DOHH2 (cell line): ENCODE results near the gene DDA1.

Experiments used
- H3F3A ChIP-seq: fragments of 200-600 bp; sonication (generic), shearing (Covaris generic); 2 replicates; pipeline ENCODE4 v1.6.0; 2016; ENCODE audit warnings: antibody characterized with exemption, mild to moderate bottlenecking; ENCODE audit not compliant: control insufficient read depth, insufficient read depth
- H3K27ac ChIP-seq: fragments of 200-600 bp; sonication (generic); 2 replicates; pipeline ENCODE4 v1.5.1; 2014; ENCODE audit warnings: low read depth, mild to moderate bottlenecking, low read length, moderate library complexity
- H3K27me3 ChIP-seq: fragments of 200-600 bp; sonication (generic); 2 replicates; pipeline ENCODE4 v1.6.1; 2014; ENCODE audit warnings: mild to moderate bottlenecking, low read length, mixed read lengths; ENCODE audit not compliant: control insufficient read depth
- H3K36me3 ChIP-seq: fragments of 200-600 bp; sonication (generic); 2 replicates; pipeline ENCODE4 v1.6.1; 2014; ENCODE audit warnings: mild to moderate bottlenecking, low read length, moderate library complexity, mixed read lengths; ENCODE audit not compliant: control insufficient read depth
- H3K4me1 ChIP-seq: fragments of 200-600 bp; sonication (generic); 2 replicates; pipeline ENCODE4 v1.6.1; 2014; ENCODE audit warnings: mild to moderate bottlenecking, low read length, mixed read lengths; ENCODE audit not compliant: control insufficient read depth
- H3K4me2 ChIP-seq: fragments of 200-600 bp; sonication (generic); 2 replicates; pipeline ENCODE4 v1.6.0; 2014; ENCODE audit warnings: mild to moderate bottlenecking, low read length, moderate library complexity
- H3K4me3 ChIP-seq: fragments of 200-600 bp; sonication (generic); 2 replicates; pipeline ENCODE4 v1.5.1; 2014; ENCODE audit warnings: mild to moderate bottlenecking, low read length, mixed read lengths
- H3K79me2 ChIP-seq: fragments of 200-600 bp; sonication (generic); 2 replicates; pipeline ENCODE4 v1.6.1; 2014; ENCODE audit warnings: mild to moderate bottlenecking, low read length, mixed read lengths; ENCODE audit not compliant: control insufficient read depth
- H3K9me2 ChIP-seq: fragments of 200-600 bp; sonication (generic); replicated peaks from 2 replicates; pipeline ENCODE4 v1.6.1; 2014; ENCODE audit warnings: mild to moderate bottlenecking, low read length, mixed read lengths; ENCODE audit not compliant: control insufficient read depth
- H3K9me3 ChIP-seq: fragments of 200-600 bp; sonication (generic); 2 replicates; pipeline ENCODE4 v1.6.1; 2014; ENCODE audit warnings: antibody characterized with exemption, low read length, mixed read lengths; ENCODE audit not compliant: control insufficient read depth, insufficient read depth
- H4K20me1 ChIP-seq: fragments of 200-600 bp; sonication (generic); 2 replicates; pipeline ENCODE4 v1.6.0; 2014; ENCODE audit warnings: low read depth, mild to moderate bottlenecking, antibody characterized with exemption, low read length, moderate library complexity; ENCODE audit not compliant: control insufficient read depth, insufficient read depth
- CTCF ChIP-seq: fragments of 200-600 bp; sonication (generic); IDR thresholded peaks from one replicate; pipeline ENCODE4 v1.5.1; 2014; ENCODE audit warnings: antibody characterized with exemption, mild to moderate bottlenecking, low read depth, low read length; ENCODE audit not compliant: poor library complexity, severe bottlenecking
- EZH2phosphoT487 ChIP-seq: fragments of 200-600 bp; sonication (generic); IDR thresholded peaks from 2 replicates; pipeline ENCODE4 v1.6.1; 2017; ENCODE audit warnings: borderline replicate concordance, mild to moderate bottlenecking, antibody characterized with exemption, low read length, moderate library complexity, mixed read lengths

Gene DDA1

GRCh38 chr19:17325133-17325532 lies 15.8 kb downstream of the DDA1 start:
- Histone ChIP-seq H3K79me2 (no peaks in the 10 kb centered on the region), H4K20me1 (no peaks in the 10 kb centered on the region), H3F3A (peaks cover 5% of the 10 kb centered on the region), H3K9me2 (no peaks in the 10 kb centered on the region), H3K4me2 (no peak overlapping the region), H3K27ac (no peak overlapping the region), H3K36me3 (peaks cover 20% of the 10 kb centered on the region; the same call in 1 of the 2 replicates), H3K4me3 (no peak overlapping the region), H3K4me1 (peaks cover 24% of the 10 kb centered on the region), H3K27me3 (peaks cover 8% of the 10 kb centered on the region), H3K9me3 (no peaks in the 10 kb centered on the region)
- TF ChIP-seq EZH2phosphoT487 (no peak), CTCF (no peak)

- H3K4me2 ChIP-seq, result no peak overlapping the region
- H3K4me3 ChIP-seq, result no peak overlapping the region
- no peak for TF ChIP-seq EZH2phosphoT487
- TF ChIP-seq CTCF, result no peak
- peaks cover 14% of the 10 kb centered on the region; the same call in 1 of the 2 replicates for H3K36me3 ChIP-seq
- peaks cover 8% of the 10 kb centered on the region for H3K27me3 ChIP-seq
- H3K9me2 ChIP-seq, result no peaks in the 10 kb centered on the region
- no peaks in the 10 kb centered on the region for H4K20me1 ChIP-seq
- H3K9me3 ChIP-seq, result no peaks in the 10 kb centered on the region
- no peak overlapping the region for H3K27ac ChIP-seq
- H3K79me2 ChIP-seq, result no peaks in the 10 kb centered on the region
- H3F3A ChIP-seq, result peaks cover 5% of the 10 kb centered on the region
- H3K4me1 ChIP-seq, result peaks cover 24% of the 10 kb centered on the region
Measured at GRCh38 chr19:17325881-17326594, 16.7 kb downstream of the DDA1 start.

- Histone ChIP-seq H4K20me1 (no peaks in the 10 kb centered on the region), H3K4me1 (peaks cover 24% of the 10 kb centered on the region), H3K27ac (no peak overlapping the region), H3K9me3 (no peaks in the 10 kb centered on the region), H3K9me2 (no peaks in the 10 kb centered on the region), H3K4me3 (no peak overlapping the region), H3K79me2 (no peaks in the 10 kb centered on the region), H3K27me3 (peaks cover 8% of the 10 kb centered on the region), H3F3A (peaks cover 5% of the 10 kb centered on the region), H3K4me2 (no peak overlapping the region), H3K36me3 (peaks cover 9% of the 10 kb centered on the region; the same call in 1 of the 2 replicates)
- no peak for TF ChIP-seq EZH2phosphoT487
- TF ChIP-seq CTCF, result no peak
Measured at GRCh38 chr19:17326595-17326966, 17.2 kb downstream of the DDA1 start.
